Stimulated activated CD4-positive, alpha-beta T cell treated with anti-CD3 and anti-CD28 coated beads, Interleukin-1b, Interleukin-23, amount 100 ng/mL, for 1 hour (primary cell): ENCODE measurements around the gene YIPF6.
A peak's percentile ranks its signal among the peaks of the same experiment; 100 is the strongest.
"Not testable (repeated sequence)": the region's sequence is repeated elsewhere in the genome, so short reads cannot be mapped to it uniquely, and the experiment has no call there.

Source experiments
- DNase-seq, 2 donors: peaks; one replicate each; pipeline ENCODE4 v3.0.0-alpha.2; 2020; ENCODE audit warnings: low read depth in 2 of 2

YIPF6 gene

DNA sequence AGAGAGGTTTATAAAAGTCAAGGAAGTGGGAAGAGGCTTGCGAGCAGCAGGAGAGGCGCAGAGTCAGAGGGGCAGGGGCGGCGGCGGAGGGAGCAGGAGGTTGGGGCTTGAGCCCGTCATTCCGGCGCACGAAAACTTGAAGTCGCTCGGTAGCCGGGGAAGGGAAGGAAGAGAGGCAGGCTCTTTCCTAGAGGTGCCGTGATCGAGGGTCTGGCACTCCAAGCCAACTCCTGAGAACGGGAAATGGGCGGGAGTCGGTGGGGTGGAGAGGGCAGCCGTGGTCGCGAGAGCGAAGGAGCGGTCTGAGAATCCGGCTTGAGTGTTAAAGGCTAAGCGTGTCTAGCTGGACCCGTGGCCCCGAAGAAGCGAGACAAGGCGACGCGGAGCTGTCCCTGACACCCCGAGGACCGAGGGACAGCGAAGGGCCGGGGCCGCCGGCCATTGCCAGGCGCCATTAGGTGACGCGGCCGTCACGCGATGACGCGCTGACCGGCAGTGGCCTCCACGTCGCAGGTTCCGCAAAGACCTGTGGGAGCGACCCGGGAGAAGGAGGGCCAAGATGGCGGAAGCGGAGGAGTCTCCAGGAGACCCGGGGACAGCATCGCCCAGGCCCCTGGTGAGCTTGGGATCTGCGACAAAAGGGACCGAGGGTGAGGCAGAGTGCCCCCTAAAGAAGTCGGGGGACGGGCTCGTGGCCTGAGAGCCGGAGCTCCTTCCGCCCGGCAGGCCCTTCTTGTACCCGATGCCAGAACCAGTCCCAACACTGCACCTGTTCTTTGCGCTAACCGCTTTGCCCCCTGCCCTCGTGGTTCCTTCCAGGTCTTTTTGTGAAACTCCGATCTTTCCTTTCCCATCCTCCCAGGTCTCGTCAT, at the start of gene YIPF6:
YIPF6 (plus strand) TSS at position 544 of the 872 bp plus-strand sequence; CDS start at position 560, 16 bp downstream.
- DNase-seq = peak; percentile 7 to 31

GRCh38 chrX:68451720-68452119, 47.1 kb upstream of the YIPF6 start:
- no peak for DNase-seq

DNA sequence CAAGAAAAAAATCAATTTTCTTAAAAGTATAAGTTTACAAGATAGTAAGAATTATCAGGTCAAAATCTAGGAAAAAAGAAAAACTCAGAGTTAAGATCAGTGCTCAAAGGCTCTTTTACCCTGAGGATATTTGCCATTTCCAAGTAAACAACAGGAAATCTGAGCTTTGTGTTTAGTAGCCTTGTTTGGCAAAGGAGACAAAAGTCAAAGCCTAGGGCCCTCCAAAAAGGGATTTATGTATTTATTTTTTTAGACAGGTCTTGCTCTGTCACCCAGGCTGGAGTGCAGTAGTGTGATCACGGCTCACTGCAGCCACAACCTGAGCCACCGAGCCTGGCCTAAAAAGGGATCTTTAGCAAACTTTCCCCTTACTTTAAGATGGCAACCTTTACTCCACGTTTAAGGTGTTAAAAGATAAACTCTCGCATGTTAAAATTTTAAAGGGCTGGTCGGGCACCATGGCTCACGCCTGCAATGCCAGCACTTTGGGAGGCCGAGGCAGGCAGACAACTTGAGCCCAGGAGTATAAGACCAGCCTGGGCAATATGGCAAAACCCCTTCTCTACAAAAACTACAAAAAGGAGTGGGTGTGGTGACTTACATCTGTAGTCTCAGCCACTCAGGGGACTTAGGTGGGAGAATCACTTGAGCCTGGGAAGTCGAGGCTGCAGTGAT, 44.2 kb upstream of the YIPF6 start:
- DNase-seq = no peak

- DNase-seq = no peak
Observed at GRCh38 chrX:68455151-68455510, 43.7 kb upstream of the YIPF6 start.

- DNase-seq = no peak
Observed at GRCh38 chrX:68461093-68461492, 37.8 kb upstream of the YIPF6 start.

GRCh38 chrX:68461576-68461975, 37.3 kb upstream of the YIPF6 start:
- no peak for DNase-seq

DNA sequence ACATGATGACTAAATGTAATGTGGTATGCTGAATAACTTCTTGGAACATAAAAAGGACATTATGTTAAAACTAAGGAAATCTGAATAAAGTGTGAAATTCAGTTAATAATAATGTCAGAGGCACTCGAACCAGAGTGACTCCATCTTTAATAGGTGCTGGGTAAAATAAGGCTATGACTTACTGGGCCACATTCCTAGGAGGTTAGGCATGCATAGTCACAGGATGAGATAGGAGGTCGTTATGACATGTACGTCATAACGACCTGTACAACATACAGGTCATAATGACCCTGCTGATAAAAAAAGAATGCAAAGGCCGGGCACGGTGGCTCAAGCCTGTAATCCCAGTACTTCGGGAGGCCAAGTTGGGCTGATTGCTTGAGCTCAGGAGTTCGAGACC, 36.7 kb upstream of the YIPF6 start:
- DNase-seq = no peak

- no peak for DNase-seq
Observed at GRCh38 chrX:68462653-68463052, 36.2 kb upstream of the YIPF6 start.

DNA sequence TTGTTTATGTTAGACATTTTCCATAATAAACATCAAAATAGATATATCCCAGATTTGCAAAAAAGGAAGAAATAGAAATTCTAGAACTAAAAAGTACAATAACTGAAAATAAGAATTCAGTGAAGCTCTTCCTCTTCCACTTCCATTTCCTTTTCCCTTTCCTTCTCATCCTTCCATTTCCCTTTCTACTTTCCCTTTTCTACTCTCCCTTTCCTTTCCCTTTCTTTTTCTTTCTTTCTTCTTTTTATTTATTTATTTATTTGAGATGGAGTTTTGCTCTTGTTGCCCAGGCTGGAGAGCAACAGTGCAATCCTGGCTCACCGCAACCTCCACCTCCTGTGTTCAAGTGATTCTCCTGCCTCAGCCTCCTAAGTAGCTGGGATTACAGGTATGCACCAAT, 35.0 kb upstream of the YIPF6 start:
- no peak for DNase-seq

- DNase-seq = no peak
Observed at GRCh38 chrX:68464796-68465195, 34.1 kb upstream of the YIPF6 start.

DNA sequence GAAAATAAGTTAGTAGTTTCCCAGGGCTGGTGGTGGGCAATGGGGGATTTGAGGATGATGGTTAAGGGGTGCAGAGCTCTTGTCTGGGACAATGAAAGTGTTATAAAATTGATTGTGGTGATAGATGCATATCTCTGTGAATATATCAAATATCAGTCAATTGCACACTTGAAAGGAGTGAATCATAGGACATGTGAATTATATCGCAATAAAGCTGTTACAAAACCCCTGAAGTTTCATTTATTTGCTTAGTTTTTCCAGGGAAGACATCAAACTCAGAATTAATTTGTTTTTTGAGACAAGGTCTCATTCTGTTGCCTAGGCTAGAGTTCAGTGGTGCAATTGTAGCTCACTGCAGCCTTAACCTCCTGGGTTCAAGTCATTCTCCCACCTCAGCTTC, 17.9 kb upstream of the YIPF6 start:
- DNase-seq = no peak

GRCh38 chrX:68486198-68486597, 12.7 kb upstream of the YIPF6 start:
- DNase-seq = not testable (repeated sequence)

DNA sequence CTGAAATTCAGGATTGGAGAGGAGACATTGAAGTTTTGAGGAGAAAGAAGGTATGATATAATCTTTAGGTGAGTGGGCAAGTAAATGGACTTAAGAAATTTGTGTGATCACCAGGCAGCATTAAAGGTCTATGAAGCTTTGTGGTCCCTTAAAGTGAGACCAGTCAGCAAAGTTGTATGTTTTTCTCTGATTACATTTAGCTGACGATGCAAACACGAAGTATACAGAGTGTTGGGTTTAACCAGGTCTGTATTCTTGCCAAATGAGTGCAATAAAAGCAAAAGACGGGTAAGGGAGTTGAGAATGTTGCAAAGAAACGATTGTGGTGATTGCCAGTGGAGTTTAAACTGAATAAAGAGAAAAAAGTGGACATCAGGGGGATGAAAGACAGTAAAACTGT, 11.6 kb upstream of the YIPF6 start:
- DNase-seq = no peak

DNA sequence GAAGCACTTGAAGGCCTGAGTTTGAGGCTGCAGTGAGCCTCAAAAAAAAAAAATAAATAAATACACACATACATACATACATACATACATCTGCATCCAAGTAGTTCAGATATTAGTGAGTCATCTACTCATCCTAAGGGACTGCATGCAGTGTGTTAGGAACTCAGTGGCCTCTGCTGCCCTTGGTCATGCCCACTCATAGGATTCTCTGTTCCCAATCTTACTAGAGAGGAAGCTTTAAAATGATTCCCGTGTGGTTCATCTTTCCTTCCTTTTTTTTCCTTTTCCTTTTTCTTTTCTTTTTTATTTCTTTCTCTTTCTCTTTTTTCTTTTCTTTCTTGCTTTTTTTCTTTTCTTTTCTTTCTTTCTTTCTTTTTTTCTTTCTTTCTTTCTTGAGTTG, 10.9 kb upstream of the YIPF6 start:
- no peak for DNase-seq

DNA sequence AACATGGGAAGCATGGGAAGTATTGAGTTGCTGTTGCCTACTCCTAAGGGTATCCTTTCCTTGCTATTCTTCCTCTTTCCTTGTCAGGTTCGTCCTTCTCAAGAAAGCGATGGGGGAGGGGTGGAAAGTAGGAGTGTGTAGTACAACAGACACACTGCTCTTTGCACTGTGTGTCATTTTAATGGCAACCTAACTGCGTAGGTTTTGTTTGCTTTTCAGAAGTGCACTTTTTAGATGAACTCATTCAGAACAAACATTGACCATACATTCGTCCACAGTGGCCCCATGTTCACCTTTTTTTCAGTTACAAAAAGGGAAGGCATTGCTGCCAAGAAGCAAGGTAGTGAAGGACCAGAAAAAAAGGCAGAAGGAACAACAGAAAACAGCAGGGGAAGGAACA, 10.2 kb upstream of the YIPF6 start:
- no peak for DNase-seq

DNA sequence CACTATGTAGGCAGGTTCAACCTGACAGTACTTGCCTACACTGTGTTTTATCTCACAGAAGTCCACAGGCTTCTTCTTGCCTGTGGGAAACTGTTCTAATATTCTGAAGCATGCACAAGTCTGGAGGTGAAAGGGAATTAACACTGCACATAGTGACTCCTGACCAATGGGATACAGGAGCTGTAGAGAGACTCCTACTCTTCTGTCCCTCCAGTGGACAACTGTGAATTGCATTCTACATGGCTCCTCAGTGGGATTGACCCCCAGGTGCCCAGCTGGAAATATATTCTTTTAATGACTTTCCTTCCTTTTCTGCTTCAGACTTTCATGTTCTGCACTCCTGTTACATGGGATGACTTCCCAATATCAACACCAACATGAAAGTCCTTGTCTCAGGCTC, 8.2 kb upstream of the YIPF6 start:
- no peak for DNase-seq

GRCh38 chrX:68492583-68492982, 6.3 kb upstream of the YIPF6 start:
- DNase-seq = no peak

GRCh38 chrX:68493776-68494175, 5.1 kb upstream of the YIPF6 start:
- not testable (repeated sequence) for DNase-seq

GRCh38 chrX:68498044-68498507, 775 bp upstream of the YIPF6 start:
- DNase-seq = no peak

DNA sequence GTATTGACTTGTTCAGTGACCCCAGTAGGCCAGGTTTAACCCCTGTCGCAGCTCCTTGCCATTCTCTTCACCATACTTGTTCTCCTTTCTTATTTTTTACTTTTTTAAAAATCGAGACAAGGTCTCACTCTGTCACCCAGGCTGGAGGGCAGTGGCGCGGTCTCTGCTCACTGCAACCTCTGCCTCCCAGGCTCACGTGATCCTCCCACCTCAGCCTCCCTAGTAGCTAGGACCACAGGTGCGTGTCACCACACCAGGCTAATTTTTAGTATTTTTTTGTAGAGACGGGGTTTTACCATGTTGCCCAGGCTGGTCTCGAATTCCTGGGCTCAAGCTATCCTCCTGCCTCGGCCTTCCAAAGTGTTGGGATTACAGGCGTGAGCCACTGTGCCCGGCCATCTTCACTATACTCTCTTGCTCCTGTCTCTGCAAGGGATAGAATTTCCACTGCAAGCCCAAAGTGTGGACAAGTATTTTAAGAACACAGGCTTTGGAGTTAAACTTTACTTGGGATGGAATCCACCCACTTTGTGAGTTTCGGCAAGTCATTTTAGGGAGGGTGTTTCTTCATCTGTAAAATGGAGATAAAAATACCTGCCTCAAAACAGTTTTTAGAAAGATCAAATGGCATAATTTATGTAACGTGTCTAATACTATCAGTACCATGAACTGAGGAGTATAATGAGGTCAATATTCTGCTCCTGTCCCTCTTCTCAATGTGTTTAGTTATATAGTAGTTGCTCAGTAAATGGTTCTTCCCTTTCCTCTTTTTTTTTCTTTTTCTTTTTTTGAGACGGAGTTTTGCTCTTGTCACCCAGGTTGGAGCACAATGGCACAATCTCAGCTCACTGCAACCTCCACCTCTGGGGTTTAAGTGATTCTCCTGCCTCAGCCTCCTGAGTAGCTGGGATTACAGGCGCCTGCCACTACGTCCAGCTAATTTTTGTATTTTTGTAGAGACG, 973 bp downstream of the YIPF6 start:
- no peak for DNase-seq

GRCh38 chrX:68503836-68504636, 5.2 kb downstream of the YIPF6 start:
- no peak for DNase-seq
